Progenitor cell of endocrine pancreas (in vitro differentiated cells): Measurements from ENCODE around the gene GRIK1. TPM values are rescaled to one million over a fixed set of nuclear protein-coding genes. Genes with fewer than 3 reads are reported as not detected.

Experiments used
- DNase-seq: peaks from one replicate; pipeline ENCODE4 v3.0.0; 2021; ENCODE audit warnings: low spot score; ENCODE audit not compliant: unreplicated experiment
- H3K27ac Mint-ChIP-seq: 2 replicates; pipeline ENCODE4 v1.8.0; 2021; ENCODE audit warnings: mild to moderate bottlenecking, moderate library complexity, mixed read lengths
- H3K27me3 Mint-ChIP-seq: 2 replicates; pipeline ENCODE4 v1.8.0; 2021; ENCODE audit warnings: mixed read lengths
- H3K36me3 Mint-ChIP-seq: 2 replicates; pipeline ENCODE4 v1.8.0; 2022; ENCODE audit warnings: mixed read lengths; ENCODE audit not compliant: insufficient read depth
- H3K4me1 Mint-ChIP-seq: 2 replicates; pipeline ENCODE4 v1.8.0; 2021; ENCODE audit warnings: low read depth, mixed read lengths
- H3K4me3 Mint-ChIP-seq: 2 replicates; pipeline ENCODE4 v1.8.0; 2021; ENCODE audit warnings: low read depth, mild to moderate bottlenecking, moderate library complexity, mixed read lengths
- H3K9me3 Mint-ChIP-seq: 2 replicates; pipeline ENCODE4 v1.8.0; 2021; ENCODE audit warnings: low read depth, mixed read lengths
- total RNA-seq: library from RNA; stranded (reverse); gene quantifications from 2 replicates; pipeline ENCODE4 v1.2.1, GENCODE V29; 2021
- TF ChIP-seq, protein P1 (sequence below): fragments of 200-600 bp; sonication (generic); IDR thresholded peaks from one replicate; pipeline ENCODE4 v1.5.0; 2021; ENCODE audit warnings: antibody characterized with exemption, mild to moderate bottlenecking; ENCODE audit not compliant: unreplicated experiment

The GRIK1 gene
- total RNA-seq, 1 donor from 2014 or later, result 0.26 TPM

GRCh38 chr21:29680273-29680672 lies 259.5 kb downstream of the GRIK1 start:
- Mint-ChIP-seq H3K27me3 (no peaks in the 10 kb centered on the region), H3K4me1 (no peaks in the 10 kb centered on the region), H3K27ac (no peak overlapping the region), H3K9me3 (peaks cover 6% of the 10 kb centered on the region), H3K36me3 (no peaks in the 10 kb centered on the region), H3K4me3 (no peak overlapping the region)
- DNase-seq, result no peak
- TF ChIP-seq, protein P1, sequence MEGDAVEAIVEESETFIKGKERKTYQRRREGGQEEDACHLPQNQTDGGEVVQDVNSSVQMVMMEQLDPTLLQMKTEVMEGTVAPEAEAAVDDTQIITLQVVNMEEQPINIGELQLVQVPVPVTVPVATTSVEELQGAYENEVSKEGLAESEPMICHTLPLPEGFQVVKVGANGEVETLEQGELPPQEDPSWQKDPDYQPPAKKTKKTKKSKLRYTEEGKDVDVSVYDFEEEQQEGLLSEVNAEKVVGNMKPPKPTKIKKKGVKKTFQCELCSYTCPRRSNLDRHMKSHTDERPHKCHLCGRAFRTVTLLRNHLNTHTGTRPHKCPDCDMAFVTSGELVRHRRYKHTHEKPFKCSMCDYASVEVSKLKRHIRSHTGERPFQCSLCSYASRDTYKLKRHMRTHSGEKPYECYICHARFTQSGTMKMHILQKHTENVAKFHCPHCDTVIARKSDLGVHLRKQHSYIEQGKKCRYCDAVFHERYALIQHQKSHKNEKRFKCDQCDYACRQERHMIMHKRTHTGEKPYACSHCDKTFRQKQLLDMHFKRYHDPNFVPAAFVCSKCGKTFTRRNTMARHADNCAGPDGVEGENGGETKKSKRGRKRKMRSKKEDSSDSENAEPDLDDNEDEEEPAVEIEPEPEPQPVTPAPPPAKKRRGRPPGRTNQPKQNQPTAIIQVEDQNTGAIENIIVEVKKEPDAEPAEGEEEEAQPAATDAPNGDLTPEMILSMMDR, result no peak

DNA sequence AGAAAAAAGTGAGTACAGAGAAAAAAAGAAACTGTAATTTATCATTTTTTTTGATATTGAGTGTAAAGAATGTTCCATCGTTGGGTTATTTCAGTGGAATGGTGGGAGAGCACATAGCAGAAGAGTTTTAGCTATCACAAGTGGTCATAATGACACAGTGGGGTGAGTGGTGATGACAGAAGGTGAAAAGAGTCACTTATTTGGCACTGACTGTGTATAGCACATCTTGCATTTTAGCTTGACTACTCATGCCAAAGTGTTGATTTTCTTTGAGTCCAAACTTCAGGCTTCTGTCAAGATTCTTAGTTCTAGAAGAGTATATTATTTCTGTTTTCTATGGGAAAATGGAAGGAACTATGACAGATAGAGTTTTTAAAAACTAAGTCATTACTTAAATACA lies 261.2 kb downstream of the GRIK1 start:
- TF ChIP-seq, protein P1, result no peak
- DNase-seq, result no peak
- no peaks in the 10 kb centered on the region for H3K27me3 Mint-ChIP-seq
- H3K36me3 Mint-ChIP-seq, result no peaks in the 10 kb centered on the region
- H3K4me1 Mint-ChIP-seq, result no peaks in the 10 kb centered on the region
- no peak overlapping the region for H3K4me3 Mint-ChIP-seq
- H3K27ac Mint-ChIP-seq, result no peak overlapping the region
- peaks cover 6% of the 10 kb centered on the region for H3K9me3 Mint-ChIP-seq

DNA sequence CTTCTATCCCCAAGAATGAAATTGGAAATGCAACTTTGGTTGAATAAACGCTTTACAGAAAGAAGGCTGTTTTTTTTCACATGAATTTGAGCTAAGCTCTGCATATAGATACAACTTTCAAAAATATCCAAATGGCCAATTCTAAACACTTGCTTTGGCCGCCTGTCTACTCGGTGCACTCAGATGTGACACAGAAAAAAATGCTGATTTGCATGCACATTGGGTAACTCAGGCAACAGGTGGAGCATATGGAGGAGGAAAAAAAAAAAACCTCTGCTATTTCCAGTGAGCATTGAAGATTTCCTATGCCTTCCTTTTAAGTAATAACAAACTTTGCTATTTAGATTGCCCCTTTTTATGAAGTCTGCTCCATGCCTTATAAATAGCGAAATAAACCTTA lies 262.5 kb downstream of the GRIK1 start:
- H3K36me3 Mint-ChIP-seq, result no peaks in the 10 kb centered on the region
- DNase-seq, result no peak
- no peak overlapping the region for H3K4me3 Mint-ChIP-seq
- no peaks in the 10 kb centered on the region for H3K9me3 Mint-ChIP-seq
- no peaks in the 10 kb centered on the region for H3K4me1 Mint-ChIP-seq
- no peak overlapping the region for H3K27ac Mint-ChIP-seq
- H3K27me3 Mint-ChIP-seq, result no peaks in the 10 kb centered on the region
- TF ChIP-seq, protein P1, result no peak

DNA sequence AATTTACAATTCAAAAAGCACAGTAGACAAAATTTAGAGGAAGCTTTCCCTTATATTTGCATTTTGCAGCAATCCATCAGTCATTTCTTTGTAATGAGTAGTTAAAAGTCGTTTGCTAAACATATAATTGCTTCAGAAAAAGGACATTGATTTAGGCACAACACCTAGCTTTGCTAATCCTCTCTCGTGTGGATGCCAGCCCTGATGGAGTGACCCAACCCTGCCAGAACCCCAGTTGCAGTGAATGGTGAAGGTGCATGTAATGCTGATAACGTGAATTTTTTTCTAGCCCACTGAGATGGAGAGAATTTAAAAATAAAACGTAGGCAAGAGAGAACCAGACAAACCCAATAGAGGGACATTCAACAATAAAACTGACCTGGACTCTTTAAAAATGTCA lies 263.4 kb downstream of the GRIK1 start:
- DNase-seq, result no peak
- Mint-ChIP-seq H3K4me1 (no peaks in the 10 kb centered on the region), H3K27me3 (no peaks in the 10 kb centered on the region), H3K9me3 (no peaks in the 10 kb centered on the region), H3K36me3 (no peaks in the 10 kb centered on the region), H3K27ac (no peak overlapping the region), H3K4me3 (no peak overlapping the region)
- TF ChIP-seq, protein P1, result no peak

DNA sequence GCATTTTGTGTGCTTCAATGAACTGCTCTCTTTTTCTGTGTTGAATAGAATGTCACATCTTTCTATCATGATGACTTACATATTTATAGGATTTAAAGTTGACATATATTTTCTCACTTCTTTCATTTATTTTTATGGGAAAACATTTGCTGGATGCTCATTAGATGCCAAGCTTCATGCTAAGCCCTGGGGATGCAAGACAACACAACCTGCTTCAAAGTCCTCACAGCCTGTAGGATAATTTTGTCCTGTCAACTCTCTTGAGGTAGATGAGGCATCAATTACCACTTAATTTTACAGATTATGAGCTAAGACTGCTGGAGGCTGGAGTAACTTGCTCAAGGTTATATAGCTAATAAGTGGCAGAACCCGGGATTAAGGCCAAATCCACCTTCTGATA lies 264.3 kb downstream of the GRIK1 start:
- Mint-ChIP-seq H3K9me3 (no peaks in the 10 kb centered on the region), H3K27me3 (no peaks in the 10 kb centered on the region), H3K4me1 (peaks cover 2% of the 10 kb centered on the region), H3K4me3 (no peak overlapping the region), H3K27ac (no peak overlapping the region), H3K36me3 (no peaks in the 10 kb centered on the region)
- TF ChIP-seq, protein P1, result no peak
- no peak for DNase-seq
